GM12875 (cell line): ENCODE results near the gene GNMT.

Experiments
- H3K4me3 ChIP-seq: one replicate; pipeline ENCODE4 v1.5.1; 2011; ENCODE audit warnings: low read depth, low read length, control low read depth
- CTCF ChIP-seq: IDR thresholded peaks from 2 replicates; pipeline ENCODE4 v1.5.1; 2011; ENCODE audit warnings: low read depth, mild to moderate bottlenecking, control low read depth, inconsistent platforms, low read length, moderate library complexity, borderline replicate concordance; ENCODE audit not compliant: insufficient read depth

GNMT gene

GRCh38 chr6:42984001-42984923 is 23.7 kb downstream of the GNMT start, which contains the start of gene PPP2R5D:
Gene PPP2R5D (plus strand): TSS chr6:42984570. CDS start chr6:42984678, 108 bp downstream.
- H3K4me3 ChIP-seq = peak within 1 kb of the TSS; percentile 82
- TF ChIP-seq CTCF = no peak

- no peak for TF ChIP-seq CTCF
- peak overlapping the region; percentile 82 for H3K4me3 ChIP-seq
These were observed 24.4 kb downstream of the GNMT start for GRCh38 chr6:42984924-42985475.

- H3K4me3 ChIP-seq = no peak overlapping the region
- TF ChIP-seq CTCF = no peak
These were observed 27.2 kb downstream of the GNMT start for GRCh38 chr6:42987533-42988451.

- no peak for TF ChIP-seq CTCF
- H3K4me3 ChIP-seq = no peak overlapping the region
These were observed 28.0 kb downstream of the GNMT start for GRCh38 chr6:42988486-42989020.

- no peak for TF ChIP-seq CTCF
- no peak overlapping the region for H3K4me3 ChIP-seq
These were observed 29.4 kb downstream of the GNMT start for GRCh38 chr6:42989923-42990322.

GRCh38 chr6:42993445-42993844 is 32.9 kb downstream of the GNMT start:
- TF ChIP-seq CTCF = no peak
- no peak overlapping the region for H3K4me3 ChIP-seq
